ENCODE measurements around the gene CYTH4. TPM values are rescaled to one million over a fixed set of nuclear protein-coding genes. Genes with fewer than 3 reads are reported as not detected.
A peak's percentile ranks its signal among the peaks of the same experiment; 100 is the strongest.

CYTH4 gene
- total and polyA plus RNA-seq, 2 donors (not counting 3 experiments of a cell fraction or from before 2014, with no cell fraction given): 0.06 TPM; not detected in 1

GRCh38 chr22:37242395-37242918, 39.9 kb upstream of the CYTH4 start:
- dilution Hi-C loops (cut with MboI; ENCODE audit: extremely low pct_ligation_motif_present, low sequenced_read_pairs): no loop called here
- Histone ChIP-seq H3K4me2 (ENCODE audit: insufficient read depth, low read length) (peak overlapping the region; percentile 43), H4K20me1 (replicated peaks; ENCODE audit: control insufficient read depth, extremely low read depth, insufficient read depth, low read length) (no peaks in the 10 kb centered on the region), H3K27me3 (ENCODE audit: control insufficient read depth in 2 of 2, insufficient read depth in 2 of 2, low read length in 2 of 2) (no peaks in the 10 kb centered on the region), H3K79me2 (ENCODE audit: control insufficient read depth, insufficient read depth, low read length) (peaks cover 10% of the 10 kb centered on the region), H3K4me1 (ENCODE audit: control insufficient read depth, extremely low read depth, insufficient read depth, low read length) (peaks cover 36% of the 10 kb centered on the region), H2AFZ (ENCODE audit: low read depth, low read length) (no peak overlapping the region), H3K9me1 (replicated peaks; ENCODE audit: control insufficient read depth, extremely low read depth, insufficient read depth, low read length) (no peaks in the 10 kb centered on the region), H3K9ac (replicated peaks; ENCODE audit: extremely low read depth, insufficient read depth, low read length) (no peak overlapping the region), H3K27ac (ENCODE audit: insufficient read depth, low read depth, low read length) (peak overlapping the region; percentile 44), H3K4me3 (replicated peaks in 1 of 3; ENCODE audit: insufficient read depth in 1 of 3, low read depth in 1 of 3, low read length in 3 of 3) (no peak overlapping the region), H3K36me3 (ENCODE audit: control insufficient read depth in 2 of 2, extremely low read depth in 1 of 2, insufficient read depth in 2 of 2, low read length in 2 of 2) (peaks cover 0 to 2% of the 10 kb centered on the region in 2 experiments), H3K9me3 (replicated peaks; ENCODE audit: control insufficient read depth, insufficient read depth, low read length) (no peaks in the 10 kb centered on the region)
- ChIA-PET POLR2A (interaction anchor here (0.6 kb wide), 1 partner anchor 150 kb away, joined by 4 read pairs; no protein-coding TSS in a partner anchor), CTCF (interaction anchor here (1.4 to 5.8 kb wide), 5 partner anchors 12 to 89 kb away, joined by 5 to 83 read pairs (median 12); no protein-coding TSS in a partner anchor)
- peak; percentile 96 for FAIRE-seq
- TF ChIP-seq JUN (IDR thresholded peaks at IDR 0.05; ENCODE audit: borderline replicate concordance, insufficient read depth, insufficient read length, low read depth) (no peak), GATA2 (IDR thresholded peaks at IDR 0.05; ENCODE audit: insufficient read depth, insufficient read length, low read depth, low read length) (peak; percentile 87), POLR2A (IDR thresholded peaks at IDR 0.05; ENCODE audit: low read depth, low read length) (peak; percentile 32), POLR2AphosphoS5 (IDR thresholded peaks at IDR 0.05; ENCODE audit: insufficient read depth, low read depth, low read length) (peak; percentile 64)
- TSS peak; percentile 33 for BruUV-seq (replicated peaks)
- intact Hi-C loops (cut with micrococcal nuclease): no loop called here
- peak; percentile 51 for DNase-seq (ENCODE audit: low read depth, low spot score)

- TF ChIP-seq FOS (IDR thresholded peaks at IDR 0.05; ENCODE audit: borderline replicate concordance, insufficient read depth, low read length) (no peak), GATA2 (IDR thresholded peaks at IDR 0.05; ENCODE audit: insufficient read depth, insufficient read length, low read depth, low read length) (no peak), EZH2 (IDR thresholded peaks at IDR 0.05; ENCODE audit: borderline replicate concordance, low read depth, low read length, severe bottlenecking) (no peak), JUN (IDR thresholded peaks at IDR 0.05; ENCODE audit: borderline replicate concordance, insufficient read depth, insufficient read length, low read depth) (no peak), POLR2A (IDR thresholded peaks at IDR 0.05; ENCODE audit: low read depth, low read length) (no peak), POLR2AphosphoS5 (IDR thresholded peaks at IDR 0.05; ENCODE audit: insufficient read depth, low read depth, low read length) (no peak)
- Histone ChIP-seq H3K27me3 (ENCODE audit: control insufficient read depth in 2 of 2, insufficient read depth in 2 of 2, low read length in 2 of 2) (no peaks in the 10 kb centered on the region), H4K20me1 (replicated peaks; ENCODE audit: control insufficient read depth, extremely low read depth, insufficient read depth, low read length) (no peaks in the 10 kb centered on the region), H3K4me3 (replicated peaks in 1 of 3; ENCODE audit: insufficient read depth in 1 of 3, low read depth in 1 of 3, low read length in 3 of 3) (peak overlapping the region; percentile 39 to 59 (median 50)), H3K9me1 (replicated peaks; ENCODE audit: control insufficient read depth, extremely low read depth, insufficient read depth, low read length) (no peaks in the 10 kb centered on the region), H3K79me2 (ENCODE audit: control insufficient read depth, insufficient read depth, low read length) (peaks cover 10% of the 10 kb centered on the region), H2AFZ (ENCODE audit: low read depth, low read length) (peak overlapping the region; percentile 70), H3K4me1 (ENCODE audit: control insufficient read depth, extremely low read depth, insufficient read depth, low read length) (peaks cover 34% of the 10 kb centered on the region), H3K9me3 (replicated peaks; ENCODE audit: control insufficient read depth, insufficient read depth, low read length) (no peaks in the 10 kb centered on the region), H3K9ac (replicated peaks; ENCODE audit: extremely low read depth, insufficient read depth, low read length) (peak overlapping the region; percentile 44), H3K27ac (ENCODE audit: insufficient read depth, low read depth, low read length) (peak overlapping the region; percentile 28), H3K36me3 (ENCODE audit: control insufficient read depth in 2 of 2, extremely low read depth in 1 of 2, insufficient read depth in 2 of 2, low read length in 2 of 2) (peaks cover 0 to 2% of the 10 kb centered on the region in 2 experiments), H3K4me2 (ENCODE audit: insufficient read depth, low read length) (peak overlapping the region; percentile 67)
- ChIA-PET POLR2A (no interaction called here), CTCF (interaction anchor here (0.5 to 5.8 kb wide), 6 partner anchors 10 to 81 kb away, joined by 3 to 83 read pairs (median 11); no protein-coding TSS in a partner anchor)
- FAIRE-seq: no peak
- intact Hi-C loops (cut with micrococcal nuclease) (loop anchor here (1.0 kb wide), 1 partner anchor 10 kb away; no protein-coding TSS in a partner anchor), dilution Hi-C loops (cut with MboI; ENCODE audit: extremely low pct_ligation_motif_present, low sequenced_read_pairs) (no loop called here)
- TSS peak; percentile 41 for BruUV-seq (replicated peaks)
- DNase-seq (ENCODE audit: low read depth, low spot score): no peak
Observed at GRCh38 chr22:37243402-37244113, 38.8 kb upstream of the CYTH4 start.

Measured in endothelial cell of umbilical vein (primary cell).